GM18498 (cell line): ENCODE measurements around the gene PCYT1A.

Source experiments
- ATAC-seq: cut with Tn5 transposase; IDR thresholded peaks from one replicate; pipeline ENCODE4 v1.9.1; 2021; ENCODE audit warnings: mild to moderate bottlenecking, moderate library complexity; ENCODE audit not compliant: unreplicated experiment

Gene PCYT1A

GRCh38 chr3:196238612-196239560 is 48.6 kb downstream of the PCYT1A start:
- no peak for ATAC-seq

- no peak for ATAC-seq
Measured at GRCh38 chr3:196237203-196237602, 50.3 kb downstream of the PCYT1A start.

DNA sequence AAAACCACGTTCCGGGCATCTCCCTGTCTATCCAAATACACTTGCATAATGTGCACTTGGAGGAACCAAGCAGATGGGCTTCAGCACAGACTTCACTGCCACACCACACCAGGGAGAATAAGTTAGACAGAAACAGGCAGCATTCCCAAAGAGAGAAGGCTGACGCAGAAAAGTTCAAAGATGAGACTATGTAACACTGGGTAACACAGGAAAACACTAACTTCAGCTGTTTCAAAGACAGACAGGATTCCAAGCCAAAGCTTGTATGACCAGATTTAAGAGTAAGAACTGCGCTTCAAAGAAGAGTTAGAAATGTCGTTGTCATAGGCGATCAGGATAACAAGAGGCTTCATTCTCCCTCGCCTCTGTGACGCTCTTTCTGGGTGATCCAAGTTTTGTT is 51.3 kb downstream of the PCYT1A start:
- ATAC-seq: no peak

GRCh38 chr3:196235452-196236122 is 51.9 kb downstream of the PCYT1A start:
- no peak for ATAC-seq

- no peak for ATAC-seq
Measured at GRCh38 chr3:196232882-196233251, 54.7 kb downstream of the PCYT1A start.

DNA sequence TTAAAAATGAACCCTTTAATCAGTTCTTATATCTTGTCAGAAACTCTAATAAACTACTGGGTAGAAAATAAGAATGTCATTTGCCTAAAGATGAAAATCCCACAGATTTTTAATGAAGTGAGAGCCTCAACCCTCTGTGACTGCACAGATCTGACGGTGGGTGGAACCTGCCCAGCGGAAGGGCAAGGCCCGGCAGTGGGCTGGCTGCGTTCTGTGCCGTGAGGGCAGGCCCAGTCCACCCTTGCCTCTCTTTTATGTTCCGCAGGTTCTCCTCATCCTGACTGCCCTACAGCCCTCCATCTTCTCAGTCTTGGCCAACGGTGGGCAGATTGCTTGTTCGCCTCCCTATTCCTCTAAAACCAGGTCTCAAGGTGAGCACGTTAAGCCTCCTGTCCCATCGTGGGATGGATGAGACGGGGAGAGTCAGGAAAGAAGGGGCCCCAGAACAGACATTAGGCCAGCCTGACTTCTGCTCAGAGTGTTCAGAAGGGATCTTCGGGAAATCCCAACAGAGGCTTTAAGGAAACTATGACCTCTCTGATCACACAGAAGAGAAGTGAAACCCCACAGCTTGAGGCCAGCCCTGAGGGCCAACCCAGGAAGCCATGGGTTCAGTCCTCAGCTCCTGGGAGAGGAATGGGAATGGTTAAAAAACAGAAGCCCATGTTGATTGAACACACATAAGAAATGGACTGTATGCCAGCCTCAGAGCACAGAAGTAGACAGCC is 55.2 kb downstream of the PCYT1A start:
- ATAC-seq: no peak

DNA sequence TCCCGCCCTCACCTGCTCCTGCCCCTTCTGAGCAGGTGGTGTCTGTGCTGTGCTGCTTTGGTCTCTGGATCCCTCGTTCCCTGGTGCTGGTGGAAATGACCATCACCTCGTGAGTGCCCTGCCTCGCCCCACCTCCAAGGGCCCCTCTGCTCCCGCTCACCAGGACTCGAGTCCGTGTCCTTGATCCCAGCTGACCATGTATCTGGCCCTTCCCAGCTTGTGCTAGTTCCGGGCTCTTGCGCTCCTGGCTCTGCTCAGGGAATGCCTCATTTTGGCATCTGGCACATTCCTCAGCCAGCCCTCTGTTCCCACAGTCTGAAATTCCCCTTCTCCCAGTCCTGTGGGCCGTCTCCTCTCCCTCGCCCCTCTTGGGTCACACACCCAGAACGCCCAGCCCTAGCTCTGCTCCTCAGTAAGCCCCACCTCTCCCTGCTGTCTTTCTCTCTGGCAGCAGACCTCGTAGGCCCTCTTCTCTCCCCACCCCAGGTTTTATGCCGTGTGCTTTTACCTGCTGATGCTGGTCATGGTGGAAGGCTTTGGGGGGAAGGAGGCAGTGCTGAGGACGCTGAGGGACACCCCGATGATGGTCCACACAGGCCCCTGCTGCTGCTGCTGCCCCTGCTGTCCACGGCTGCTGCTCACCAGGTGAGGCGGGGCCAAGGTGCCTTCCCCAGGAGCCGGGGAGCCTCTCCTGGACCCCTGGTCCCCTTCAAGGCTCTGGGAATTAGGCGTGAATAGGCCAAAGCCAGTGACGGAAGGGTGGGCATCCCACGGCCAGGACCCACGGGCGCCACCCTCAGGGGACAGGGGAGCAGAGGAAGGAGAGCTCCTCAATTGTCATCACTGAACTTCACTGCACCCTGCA is 59.7 kb downstream of the PCYT1A start:
- ATAC-seq: no peak

GRCh38 chr3:196227121-196227561 is 60.4 kb downstream of the PCYT1A start:
- no peak for ATAC-seq

DNA sequence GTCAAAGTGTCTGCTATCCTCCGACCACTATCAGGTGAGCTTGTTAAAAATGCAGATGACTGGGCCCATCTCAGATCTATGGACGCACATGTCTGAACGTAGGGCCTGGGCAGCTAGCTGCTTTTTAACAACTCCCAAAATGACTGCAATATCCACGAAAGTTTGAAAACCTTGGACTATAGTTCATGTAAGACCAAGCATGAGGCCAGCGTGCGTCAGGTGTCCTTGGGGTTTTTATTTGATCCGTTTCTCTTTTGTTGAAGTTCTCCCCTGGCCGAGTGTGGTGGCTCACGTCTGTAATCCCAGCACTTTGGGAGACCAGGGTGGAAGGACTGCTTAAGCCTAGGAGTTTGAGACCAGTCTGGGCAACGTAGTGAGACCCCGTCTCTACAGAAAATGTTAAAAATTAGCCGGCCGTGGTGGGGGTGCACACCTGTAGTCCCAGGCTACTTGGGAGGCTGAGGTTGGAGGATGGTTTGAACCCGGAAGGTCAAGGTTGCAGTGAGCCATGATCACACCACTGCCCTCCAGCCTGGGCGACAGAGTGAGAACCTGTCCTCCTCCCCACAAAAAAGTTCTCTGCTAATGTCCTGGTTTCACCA is 61.7 kb downstream of the PCYT1A start:
- no peak for ATAC-seq

DNA sequence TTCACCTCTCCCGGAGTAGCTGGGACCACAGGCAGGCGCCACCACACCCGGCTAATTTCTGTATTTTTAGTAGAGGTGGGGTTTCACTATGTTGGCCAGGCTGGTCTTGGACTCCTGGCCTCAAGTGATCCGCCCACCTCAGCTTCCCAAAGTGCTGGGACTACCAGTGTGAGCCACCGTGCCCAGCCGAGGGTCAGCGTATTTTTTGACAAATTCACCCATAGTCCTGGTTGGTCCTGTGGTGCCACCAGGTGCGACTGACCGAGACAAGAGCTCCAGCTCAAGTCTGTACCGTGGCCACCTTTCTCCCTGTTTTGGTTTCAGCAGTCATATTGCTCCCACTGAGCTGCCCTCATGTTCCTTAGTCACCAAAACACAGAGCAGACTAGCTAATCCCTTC is 62.4 kb downstream of the PCYT1A start:
- no peak for ATAC-seq

GRCh38 chr3:196222876-196223595 is 64.5 kb downstream of the PCYT1A start:
- no peak for ATAC-seq

DNA sequence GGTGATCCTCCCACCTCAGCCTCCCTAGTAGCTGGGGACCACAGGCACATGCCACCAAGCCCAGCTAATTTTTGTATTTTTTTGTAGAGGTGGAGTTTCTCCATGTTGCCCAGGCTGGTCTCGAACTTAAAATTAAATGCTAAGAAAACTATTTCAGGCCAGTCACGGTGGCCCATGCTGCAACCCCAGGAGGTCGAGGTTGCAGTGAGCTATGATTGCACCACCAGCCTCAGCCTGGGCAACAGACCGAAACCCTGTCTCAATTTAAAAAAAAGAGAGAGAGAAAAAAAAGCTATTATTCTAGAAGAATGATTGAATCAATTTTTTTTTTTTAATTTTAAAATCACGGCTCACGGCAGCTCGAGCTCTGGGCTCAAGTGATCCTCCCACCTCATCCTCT is 66.5 kb downstream of the PCYT1A start:
- ATAC-seq: no peak

DNA sequence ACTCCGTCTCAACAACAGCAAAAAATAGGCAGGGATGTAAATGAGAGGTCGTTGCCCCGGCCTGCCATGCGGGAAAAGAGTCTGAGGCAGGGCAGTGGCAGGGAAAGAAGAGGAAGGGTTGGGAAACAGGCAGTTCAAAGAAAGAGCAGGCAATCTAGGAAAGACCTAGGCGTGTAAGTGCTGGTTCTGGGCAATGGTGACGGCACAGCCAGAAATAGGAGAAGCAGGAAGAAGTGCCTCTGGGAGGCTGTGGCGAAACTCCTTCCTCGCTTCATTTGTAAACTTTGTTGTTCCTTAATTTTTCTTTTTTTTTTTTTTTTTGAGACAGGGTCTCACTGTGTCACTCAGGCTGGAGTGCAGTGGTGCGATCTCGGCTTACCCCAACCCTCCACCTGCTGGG is 66.9 kb downstream of the PCYT1A start:
- no peak for ATAC-seq

GRCh38 chr3:196219970-196220311 is 67.6 kb downstream of the PCYT1A start:
- ATAC-seq: no peak

- ATAC-seq: peak; percentile 73
Measured at GRCh38 chr3:196219194-196219969, 68.1 kb downstream of the PCYT1A start.

GRCh38 chr3:196218155-196218712 is 69.3 kb downstream of the PCYT1A start:
- no peak for ATAC-seq

DNA sequence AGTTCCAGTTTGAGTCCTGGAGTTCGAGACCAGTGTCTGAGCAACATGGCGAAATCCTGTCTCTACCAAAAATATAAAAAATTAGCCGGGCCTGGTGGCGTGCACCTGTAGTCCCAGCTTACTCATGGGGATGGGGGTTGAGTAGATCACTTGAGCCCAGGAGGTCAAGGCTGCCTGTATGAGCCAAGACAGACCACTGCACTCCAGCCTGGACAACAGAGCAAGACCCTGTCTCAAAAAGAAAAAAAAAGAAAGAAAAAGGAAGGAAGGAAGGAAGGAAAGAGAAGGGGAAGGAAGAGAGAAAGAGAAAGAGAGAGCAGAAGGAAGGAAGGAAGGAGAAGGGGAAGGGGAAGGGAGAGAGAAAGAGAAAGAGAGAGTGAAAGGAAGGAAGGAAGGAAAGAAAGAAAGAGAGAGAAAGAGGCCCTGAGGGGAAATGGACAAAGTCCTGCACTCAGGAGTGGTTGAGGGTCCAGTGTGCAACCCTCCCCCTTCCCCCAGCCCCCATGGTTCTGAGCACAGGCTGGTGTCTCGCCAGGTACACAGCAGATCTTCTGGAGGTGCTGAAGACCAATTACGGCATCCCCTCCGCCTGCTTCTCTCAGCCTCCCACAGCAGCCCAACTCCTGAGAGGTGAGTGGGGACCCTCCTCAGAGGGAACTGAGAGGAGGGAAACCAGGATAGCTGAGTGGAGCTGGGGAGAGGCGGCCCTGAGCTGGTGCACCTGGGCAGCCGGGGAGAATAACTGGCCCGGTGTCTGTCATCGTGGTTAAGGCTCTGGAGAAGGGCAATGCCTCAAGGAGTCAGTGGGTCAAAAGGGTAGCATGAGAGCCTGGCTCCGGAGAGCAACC is 70.0 kb downstream of the PCYT1A start:
- ATAC-seq: no peak
